ENCODE data around the gene PPP1R17.

PPP1R17 gene

DNA sequence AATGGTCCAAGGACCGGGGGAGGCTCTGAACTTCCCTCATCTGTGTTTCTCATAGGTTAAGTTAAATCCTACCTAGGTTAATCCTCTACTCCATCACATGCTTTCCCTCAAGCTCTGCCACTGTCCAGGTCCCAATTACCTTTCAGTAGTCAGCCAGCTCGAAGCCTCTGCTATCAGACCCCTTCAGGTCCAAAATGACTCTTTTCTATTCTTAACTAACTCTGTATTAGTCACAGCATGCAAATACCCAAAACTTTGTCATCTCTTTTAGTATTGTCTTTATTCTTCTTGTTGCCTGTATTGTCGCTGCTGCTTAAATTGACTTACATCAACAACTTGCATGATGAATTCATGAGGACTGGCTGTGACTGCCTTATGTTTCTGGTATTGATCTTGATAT lies 15.3 kb downstream of the PPP1R17 start:
- no peak for DNase-seq (ENCODE audit: low spot score)

DNA sequence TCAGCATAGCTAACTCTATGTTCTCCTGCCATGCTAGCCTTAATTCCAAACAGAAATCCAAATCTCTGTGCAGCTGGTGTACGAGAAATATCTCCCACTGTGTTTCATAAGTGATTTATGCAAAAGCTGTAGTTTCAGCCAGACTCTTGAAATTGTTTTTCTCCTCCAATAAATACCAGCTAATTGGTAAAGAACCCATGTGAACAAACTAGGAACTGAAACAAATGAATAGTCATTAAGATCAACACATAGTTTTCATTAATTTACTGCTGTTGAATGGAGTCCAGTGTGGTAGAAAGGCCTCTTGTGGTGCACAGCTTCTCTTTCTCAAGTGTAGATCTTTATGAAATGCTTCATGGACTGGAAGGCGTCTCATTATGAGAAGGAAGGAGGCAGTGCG lies 18.4 kb downstream of the PPP1R17 start:
- no peak for DNase-seq (ENCODE audit: low spot score)

DNA sequence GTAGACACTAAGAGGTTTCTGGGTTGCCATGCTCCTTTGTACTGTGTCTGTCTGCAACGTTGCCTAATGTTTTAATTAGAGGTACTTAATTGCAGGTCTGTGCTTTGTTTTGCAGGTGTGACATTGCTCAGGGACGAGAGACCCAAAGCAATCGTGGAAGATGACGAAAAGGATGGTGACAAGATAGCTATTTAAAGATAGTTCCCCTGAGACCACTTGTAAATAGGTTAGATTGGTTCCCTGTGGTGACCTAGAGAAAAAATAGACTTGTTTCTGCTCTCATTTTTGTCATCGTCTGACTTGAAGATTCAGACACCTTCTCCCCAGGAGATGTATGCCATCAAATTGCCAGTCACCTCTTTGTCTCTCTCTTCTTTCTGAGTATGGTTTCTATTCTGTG lies 20.1 kb downstream of the PPP1R17 start:
- DNase-seq (ENCODE audit: low spot score): no peak

DNA sequence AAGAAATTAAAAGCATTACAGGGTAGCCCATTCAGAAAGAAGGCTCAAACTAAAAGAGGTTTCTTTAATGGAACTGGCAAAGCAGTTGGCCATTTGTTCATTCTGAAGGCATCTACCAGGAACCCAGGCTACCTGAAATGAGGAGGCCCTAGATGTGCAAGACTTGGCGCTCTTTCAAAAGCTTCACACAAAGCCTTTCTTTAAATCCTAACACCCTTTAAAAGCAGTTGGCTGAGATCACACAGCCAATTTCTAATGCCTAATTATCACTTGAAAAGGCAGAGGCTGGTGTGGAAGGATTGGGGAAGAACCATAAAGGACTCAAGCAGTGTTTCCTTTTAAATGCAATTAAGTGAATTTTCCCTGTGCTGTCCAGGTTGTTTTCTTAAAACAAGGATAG lies 23.2 kb downstream of the PPP1R17 start:
- no peak for DNase-seq (ENCODE audit: low spot score)

DNA sequence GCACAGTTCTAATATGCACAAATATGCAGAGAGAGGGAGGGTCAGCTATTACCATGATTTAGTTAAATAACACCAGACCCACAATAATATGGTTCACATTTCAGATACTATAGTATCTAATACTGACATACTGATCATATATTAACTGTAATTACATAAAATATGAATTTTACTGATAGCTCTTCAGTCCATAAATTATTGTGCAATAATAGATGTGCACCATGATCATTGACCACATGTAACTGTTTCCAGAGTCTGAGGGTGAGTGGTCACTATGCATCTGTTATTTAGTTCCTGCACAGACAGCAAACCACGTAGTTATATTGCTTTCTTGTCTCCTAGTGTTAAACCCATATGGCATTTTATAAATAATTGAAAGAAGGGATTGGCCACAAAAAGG lies 29.3 kb downstream of the PPP1R17 start:
- DNase-seq (ENCODE audit: low spot score): no peak

DNA sequence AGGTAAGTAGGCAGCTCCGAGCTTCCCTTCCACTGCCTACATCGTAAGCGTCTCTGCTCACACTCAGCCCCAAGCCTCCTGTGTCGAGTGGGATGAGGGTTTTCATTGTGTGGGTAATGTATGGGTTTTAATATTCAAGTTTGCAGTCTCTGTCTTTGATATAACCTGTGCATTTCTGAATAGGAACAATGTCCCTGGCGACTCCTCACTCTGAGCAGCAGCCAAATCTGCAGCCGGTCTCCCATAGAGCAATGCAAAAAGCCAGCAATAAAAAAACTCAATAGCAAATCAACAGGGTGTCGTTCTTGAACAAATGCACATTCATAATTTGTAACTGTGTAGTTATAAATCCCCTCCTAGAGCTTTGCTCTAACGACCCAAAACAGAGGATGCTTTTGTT lies 33.4 kb downstream of the PPP1R17 start:
- no peak for DNase-seq (ENCODE audit: low spot score)

DNA sequence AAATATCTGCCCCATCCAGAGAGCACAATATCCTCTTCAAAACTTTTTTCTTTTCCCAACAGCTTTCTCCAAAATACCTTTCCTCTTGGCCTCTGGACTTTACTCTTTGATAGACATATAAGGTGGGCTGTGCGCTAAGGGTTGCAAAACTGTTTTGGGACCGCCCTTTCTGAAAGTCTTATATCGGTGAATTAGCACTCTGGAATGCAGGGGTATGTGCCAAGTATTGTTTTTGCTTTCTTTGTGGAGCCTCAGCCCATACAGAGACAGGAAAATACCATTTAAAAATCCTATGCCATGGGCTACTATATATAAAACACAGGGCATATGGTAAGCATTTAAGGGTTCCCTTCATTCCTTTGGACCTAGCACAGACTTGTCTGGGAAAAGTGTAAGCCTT lies 37.7 kb downstream of the PPP1R17 start:
- DNase-seq (ENCODE audit: low spot score): peak; percentile 16

DNA sequence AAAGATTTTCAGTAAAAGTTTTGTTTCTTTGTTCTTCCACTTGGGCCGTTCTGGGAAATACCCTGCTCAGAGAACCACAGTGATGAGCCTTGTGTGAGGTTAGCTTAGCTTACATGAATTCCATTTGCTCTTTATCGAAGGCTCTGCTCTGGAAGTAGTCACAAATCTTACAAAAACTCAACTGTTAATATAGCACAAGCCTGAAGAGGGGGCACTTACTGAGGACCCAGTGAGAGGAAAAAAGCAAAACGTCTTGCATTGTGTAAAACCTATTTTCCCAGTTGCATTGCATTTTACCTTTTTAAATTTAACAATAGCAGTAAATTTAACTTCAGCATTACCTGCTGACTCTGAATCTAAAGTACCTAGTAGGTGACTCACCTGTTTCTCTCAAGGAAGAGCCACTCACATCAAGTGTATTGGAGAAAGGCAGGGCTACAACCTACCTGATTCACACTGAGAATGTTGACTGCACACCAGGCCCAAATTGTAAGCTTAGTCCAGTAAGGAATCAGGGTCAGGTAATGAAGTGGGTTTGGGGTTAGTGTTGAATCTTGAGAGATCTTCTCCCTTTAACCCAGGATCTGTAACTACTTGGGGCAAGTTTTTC lies 42.3 kb downstream of the PPP1R17 start:
- DNase-seq (ENCODE audit: low spot score): no peak

DNA sequence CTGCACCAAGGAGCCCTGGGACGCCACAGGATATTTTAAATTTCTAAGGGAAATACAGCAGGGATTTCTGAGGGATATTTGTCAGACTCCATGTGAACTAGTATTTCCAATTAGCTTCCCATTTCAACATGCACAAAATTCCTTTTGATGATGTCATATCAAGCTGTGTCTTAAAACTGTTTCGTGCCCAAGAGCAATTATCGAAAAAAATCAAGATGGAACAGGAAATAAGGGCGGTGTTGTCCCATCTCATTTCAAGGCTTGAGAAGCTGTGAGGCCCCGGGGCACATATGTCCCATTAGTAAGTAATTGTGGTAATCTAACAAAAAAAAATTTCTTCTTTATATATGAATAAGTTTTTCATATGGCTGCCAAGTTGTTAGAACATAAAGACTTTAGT lies 47.4 kb downstream of the PPP1R17 start:
- DNase-seq (ENCODE audit: low spot score): peak; percentile 45

DNA sequence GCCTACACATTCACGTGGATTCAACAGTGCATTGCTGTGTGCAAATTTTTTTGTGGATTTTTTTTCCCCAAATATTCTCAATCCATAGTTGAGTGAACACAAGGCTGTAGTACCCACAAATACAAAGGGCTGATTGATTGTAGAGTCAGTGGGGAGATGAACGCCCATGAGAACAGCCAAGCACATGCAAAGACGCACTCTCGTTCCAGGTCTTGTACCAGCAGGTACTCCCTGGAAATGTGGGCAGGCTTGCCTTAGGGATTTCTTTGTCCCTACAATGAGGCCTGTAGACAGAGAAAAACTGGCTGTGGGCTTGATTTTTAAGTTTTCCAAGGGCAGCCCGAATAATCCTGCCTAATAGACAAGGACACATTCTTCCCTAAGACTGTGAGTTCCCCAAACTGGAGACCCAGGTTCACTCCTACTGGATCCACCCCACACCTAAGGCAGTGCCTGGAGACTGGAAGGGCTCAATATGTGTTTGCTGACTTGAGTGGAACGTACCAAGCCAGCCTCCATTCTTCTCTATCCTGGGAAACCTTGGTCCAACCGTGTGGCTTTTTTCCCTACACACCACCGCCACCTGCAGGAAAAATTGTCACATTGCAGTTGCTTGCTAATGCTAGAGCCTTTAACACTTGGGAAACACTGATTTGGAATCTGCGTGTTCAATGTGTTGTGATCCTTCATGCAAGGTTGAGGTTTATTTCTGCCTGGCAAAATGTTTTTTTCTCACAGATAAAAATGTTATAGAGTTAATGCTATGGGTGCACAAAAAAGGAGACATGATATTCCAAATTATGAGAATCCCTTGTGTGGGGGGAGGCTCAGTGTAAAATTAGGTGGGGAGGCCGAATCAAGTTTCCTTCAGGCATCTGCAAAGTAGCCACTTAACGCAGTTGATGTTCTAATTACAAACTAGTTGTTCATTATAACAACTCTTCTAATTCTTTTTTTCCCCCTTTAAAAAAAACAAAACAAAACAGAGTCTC lies 49.3 kb downstream of the PPP1R17 start:
- peak; percentile 80 for DNase-seq (ENCODE audit: low spot score)

DNA sequence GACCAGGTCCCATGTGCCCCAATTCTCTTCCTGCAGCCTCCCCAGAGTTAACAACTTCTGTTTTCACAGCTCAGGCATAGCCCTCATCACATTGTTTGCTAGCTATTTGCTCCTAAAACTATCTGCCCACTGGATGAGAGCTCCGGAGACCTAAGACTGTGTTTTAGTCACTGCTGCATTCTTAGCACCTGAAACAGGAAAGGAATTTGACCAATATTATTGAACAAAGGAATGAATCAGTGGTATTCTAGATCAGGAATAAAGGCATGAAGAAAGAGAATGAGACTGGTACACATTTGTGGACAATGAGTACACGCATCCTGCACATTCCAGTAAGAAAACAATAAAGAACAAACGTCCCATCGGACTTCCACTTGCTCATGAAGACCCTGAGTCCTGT lies 54.8 kb downstream of the PPP1R17 start:
- no peak for DNase-seq (ENCODE audit: low spot score)

DNA sequence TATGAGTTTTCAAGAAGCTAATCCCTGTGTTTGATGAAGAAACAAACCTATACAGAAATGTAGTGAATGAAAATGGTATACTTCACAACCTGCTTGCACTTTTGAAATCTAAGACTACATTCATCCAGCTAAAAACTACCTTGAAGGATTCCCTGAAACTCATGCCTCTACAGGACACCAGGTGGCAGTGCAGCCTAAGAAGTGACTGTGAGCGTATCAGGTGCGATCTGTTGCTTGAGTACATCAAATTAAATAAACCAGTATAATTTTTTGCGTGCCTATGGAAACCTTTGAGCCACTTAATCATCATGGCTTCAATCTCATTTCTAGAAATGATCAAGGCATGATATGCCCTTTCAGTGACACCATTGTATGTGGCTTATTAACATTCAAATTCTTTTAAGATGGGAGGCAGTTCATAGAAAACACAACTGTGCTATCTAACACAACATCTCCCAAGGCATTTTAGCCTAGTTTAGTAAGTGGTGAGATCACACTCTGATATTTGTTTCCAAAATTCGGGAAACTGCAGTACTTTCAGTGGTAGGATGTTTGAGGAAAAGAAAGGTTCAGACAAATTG lies 57.4 kb downstream of the PPP1R17 start:
- DNase-seq (ENCODE audit: low spot score): peak; percentile 59

DNA sequence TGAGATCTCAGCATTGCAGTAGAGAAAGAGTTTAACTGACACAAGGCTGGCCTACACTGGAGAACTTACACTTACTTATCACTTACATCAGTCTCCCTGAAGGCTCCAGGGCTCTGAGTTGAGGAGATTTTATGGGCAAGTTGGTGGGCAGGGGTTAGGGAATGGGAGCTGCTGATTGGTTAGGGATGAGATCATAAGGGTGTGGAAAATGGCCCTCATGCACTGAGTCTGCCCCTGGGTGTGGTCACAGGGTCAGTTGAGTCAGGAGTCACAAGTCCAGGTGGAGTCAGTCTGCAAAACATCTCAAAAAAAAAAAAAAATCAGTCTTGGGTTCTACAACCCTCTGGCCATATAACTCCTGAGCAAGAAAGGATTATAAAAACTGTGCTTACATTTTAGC lies 60.5 kb downstream of the PPP1R17 start:
- DNase-seq (ENCODE audit: low spot score): no peak

DNA sequence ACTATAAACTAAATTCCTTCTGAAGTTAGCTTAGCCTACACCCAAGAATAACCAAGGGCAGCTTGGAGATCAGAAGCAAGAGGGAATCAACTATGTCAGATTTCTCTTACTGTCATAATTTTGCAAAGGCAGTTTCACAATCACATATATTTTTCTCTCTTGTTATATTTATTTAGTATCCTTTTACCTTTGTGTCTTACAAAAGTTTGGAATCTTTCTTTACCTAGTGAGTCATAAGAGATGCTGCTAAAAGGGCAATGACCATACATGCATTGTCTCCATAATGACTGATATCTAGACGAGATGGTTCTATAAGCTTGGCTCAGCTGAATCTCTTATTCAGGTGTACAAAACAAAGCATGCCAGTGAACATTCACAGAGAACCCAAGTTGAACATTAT lies 61.1 kb downstream of the PPP1R17 start:
- no peak for DNase-seq (ENCODE audit: low spot score)

DNA sequence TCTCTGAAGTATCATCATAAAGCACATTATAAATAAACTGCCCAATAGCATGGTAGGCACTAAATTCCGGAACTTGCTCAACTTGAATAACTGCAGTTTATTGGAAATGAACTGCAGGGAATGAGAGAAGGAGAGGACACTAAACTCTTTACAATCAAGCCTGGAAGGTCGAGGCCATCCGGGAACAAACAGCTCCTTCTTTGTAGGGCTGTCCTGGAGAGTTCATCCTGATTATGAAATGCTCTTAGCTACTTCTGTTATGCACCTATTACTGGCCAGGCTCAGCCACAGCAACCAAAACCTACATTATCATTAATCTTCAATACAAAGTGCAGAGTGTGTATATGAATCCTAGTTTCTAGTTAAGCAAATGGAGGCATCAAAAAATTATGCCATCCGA lies 64.7 kb downstream of the PPP1R17 start:
- no peak for DNase-seq (ENCODE audit: low spot score)
